HepG2 (cell line): ENCODE results near the gene INHA. TPM values are rescaled to one million over a fixed set of nuclear protein-coding genes. Genes with fewer than 3 reads are reported as not detected.

Experiments
- GLMP ChIP-seq: sonication (generic); formaldehyde crosslinking; IDR thresholded peaks from 2 replicates; pipeline ENCODE4 v1.9.0; 2021; ENCODE audit warnings: missing genetic modification reagents, mild to moderate bottlenecking, borderline replicate concordance
- GMEB1 ChIP-seq: sonication (generic); formaldehyde crosslinking; IDR thresholded peaks from 2 replicates; pipeline ENCODE4 v1.5.1; 2020; ENCODE audit warnings: missing genetic modification reagents, mild to moderate bottlenecking, borderline replicate concordance
- IKZF1 ChIP-seq: fragments of 450-650 bp; IDR thresholded peaks from 2 replicates; pipeline ENCODE4 v1.7.1; 2016
- IKZF5 ChIP-seq: IDR thresholded peaks from 2 replicates; pipeline ENCODE4 v1.6.1; 2018; ENCODE audit warnings: missing genetic modification reagents, mild to moderate bottlenecking, missing compliant biosample characterization
- IRX3 ChIP-seq: sonication (generic); formaldehyde crosslinking; IDR thresholded peaks from 2 replicates; pipeline ENCODE4 v1.8.1; 2023; ENCODE audit warnings: mild to moderate bottlenecking, low read depth, missing genetic modification reagents, borderline replicate concordance
- KDM1A ChIP-seq: IDR thresholded peaks from 2 replicates; pipeline ENCODE4 v1.6.1; 2016; ENCODE audit warnings: missing compliant biosample characterization
- KDM5B ChIP-seq: sonication (generic); formaldehyde crosslinking; IDR thresholded peaks from 2 replicates; pipeline ENCODE4 v1.4.0; 2020; ENCODE audit warnings: missing genetic modification reagents, mild to moderate bottlenecking, borderline replicate concordance
- MLX ChIP-seq: IDR thresholded peaks from 2 replicates; pipeline ENCODE4 v1.6.1; 2016
- MXD1 ChIP-seq: sonication (generic); formaldehyde crosslinking; IDR thresholded peaks from 2 replicates; pipeline ENCODE4 v1.4.0; 2020; ENCODE audit warnings: mild to moderate bottlenecking, missing genetic modification reagents
- NRL ChIP-seq: sonication (generic); formaldehyde crosslinking; IDR thresholded peaks from 2 replicates; pipeline ENCODE4 v1.5.0; 2020; ENCODE audit warnings: missing genetic modification reagents, mild to moderate bottlenecking, moderate library complexity, borderline replicate concordance
- PHF21A ChIP-seq: sonication (generic); formaldehyde crosslinking; IDR thresholded peaks from 2 replicates; pipeline ENCODE4 v1.5.0; 2020; ENCODE audit warnings: mild to moderate bottlenecking, missing genetic modification reagents
- TFDP2 ChIP-seq: sonication (generic); formaldehyde crosslinking; IDR thresholded peaks from 2 replicates; pipeline ENCODE4 v1.4.0; 2020; ENCODE audit warnings: missing genetic modification reagents
- ZFP62 ChIP-seq: sonication (generic); formaldehyde crosslinking; IDR thresholded peaks from 2 replicates; pipeline ENCODE4 v1.4.0; 2020; ENCODE audit warnings: missing genetic modification reagents
- ZKSCAN8 ChIP-seq: IDR thresholded peaks from 2 replicates; pipeline ENCODE4 v1.6.1; 2016; ENCODE audit warnings: borderline replicate concordance, missing genetic modification reagents, missing compliant biosample characterization
- ZNF225 ChIP-seq: sonication (generic); formaldehyde crosslinking; IDR thresholded peaks from 2 replicates; pipeline ENCODE4 v1.4.0; 2020; ENCODE audit warnings: mild to moderate bottlenecking, missing genetic modification reagents
- ZNF232 ChIP-seq: sonication (generic); formaldehyde crosslinking; IDR thresholded peaks from 2 replicates; pipeline ENCODE4 v1.4.0; 2020; ENCODE audit warnings: missing genetic modification reagents, borderline replicate concordance
- ZNF24 ChIP-seq: fragments of 450-650 bp; IDR thresholded peaks from 2 replicates; pipeline ENCODE4 v1.6.1; 2017; ENCODE audit warnings: antibody characterized with exemption, mild to moderate bottlenecking
- ZNF761 ChIP-seq: sonication (generic); formaldehyde crosslinking; conservative IDR thresholded peaks from 2 replicates; pipeline ENCODE4 v1.4.0; 2020; ENCODE audit warnings: mild to moderate bottlenecking, missing genetic modification reagents
- ZNF841 ChIP-seq: sonication (generic); formaldehyde crosslinking; IDR thresholded peaks from 2 replicates; pipeline ENCODE4 v1.8.1; 2023; ENCODE audit warnings: missing genetic modification reagents, borderline replicate concordance
- polyA plus RNA-seq, 8 experiments: library from polyadenylated mRNA; depleted of rRNA in 3 of 8; stranded (reverse) in 7 of 8; unstranded in 1 of 8; fragments of >200 nt; fragmentation: Illumina TruSeq in 4 of 8; extraction: Trizol in 4 of 8; gene quantifications; 2 replicates each; pipeline versions ENCODE4 v1.2.1 to v1.2.3, GENCODE V29; 2011 to 2016; ENCODE audit warnings: low read depth in 4 of 8, missing spikeins in 1 of 8, mixed read lengths in 1 of 8; ENCODE audit not compliant: insufficient read depth in 1 of 8
- total RNA-seq, 5 experiments: library from RNA; depleted of rRNA; stranded (reverse); fragments of >200 nt; fragmentation: Illumina TruSeq; extraction: Trizol; gene quantifications; 2 replicates each; pipeline ENCODE4 v1.2.3, GENCODE V29; 2016; ENCODE audit warnings: low read depth in 1 of 5

Gene INHA
- total and polyA plus RNA-seq, 2 of the 13 experiments (the other 11 are each of a cell fraction or from before 2014, with no cell fraction given) = 4.1 to 15.2 TPM

GRCh38 chr2:219571311-219572236 is 536 bp upstream of the INHA start, which contains the start of gene OBSL1 (continued):
- TF ChIP-seq GLMP (CRISPR knock-in tag) (no peak), ZNF225 (CRISPR knock-in tag) (peak; percentile 17; the same call in 1 of the 2 replicates), ZNF841 (CRISPR knock-in tag) (peak; percentile 73; the same call in 1 of the 2 replicates), ZKSCAN8 (CRISPR knock-in tag) (peak; percentile 45; the same call in 1 of the 2 replicates), KDM5B (peak; percentile 66), NRL (CRISPR knock-in tag) (peak; percentile 59; the same call in 1 of the 2 replicates), ZNF761 (CRISPR knock-in tag) (0 out of 2 replicates have a peak, but pooled peaks have one; percentile 23), GMEB1 (CRISPR knock-in tag) (peak; percentile 73), IRX3 (no peak), ZFP62 (no peak), TFDP2 (peak; percentile 42), PHF21A (CRISPR knock-in tag) (peak; percentile 99), KDM1A (no peak), IKZF5 (CRISPR knock-in tag) (peak; percentile 52; the same call in 1 of the 2 replicates), ZNF24 (no peak), MLX (no peak), IKZF1 (no peak), MXD1 (CRISPR knock-in tag) (no peak), ZNF232 (CRISPR knock-in tag) (no peak; the same call in 1 of the 2 replicates)
